RPMI7951 (cell line): ENCODE results near the gene ATP6V1G1. TPM values are rescaled to one million over a fixed set of nuclear protein-coding genes. Genes with fewer than 3 reads are reported as not detected.
A peak's percentile ranks its signal among the peaks of the same experiment; 100 is the strongest.
"Not testable (repeated sequence)": the region's sequence is repeated elsewhere in the genome, so short reads cannot be mapped to it uniquely, and the experiment has no call there.

Experiments
- DNase-seq: peaks from one replicate; pipeline ENCODE4 v3.0.0-alpha.2; 2012; ENCODE audit warnings: low read depth
- total RNA-seq: library from RNA; depleted of rRNA; stranded (reverse); fragments of >200 nt; shearing (Covaris generic); gene quantifications from 2 replicates; pipeline ENCODE4 v1.2.3, GENCODE V29; 2014

The ATP6V1G1 gene
- total RNA-seq, 1 experiment from 2014 or later: 98.8 TPM

- not testable (repeated sequence) for DNase-seq
These were observed 9.4 kb upstream of the ATP6V1G1 start for GRCh38 chr9:114578134-114578533.

GRCh38 chr9:114580609-114581193 is 6.9 kb upstream of the ATP6V1G1 start:
- DNase-seq: no peak

GRCh38 chr9:114583371-114584155 is 4.0 kb upstream of the ATP6V1G1 start:
- no peak for DNase-seq

GRCh38 chr9:114588210-114588609 is 641 bp downstream of the ATP6V1G1 start:
- peak; percentile 17 for DNase-seq

GRCh38 chr9:114588651-114589526 is 1.3 kb downstream of the ATP6V1G1 start:
- peak; percentile 42 for DNase-seq

- DNase-seq: no peak
These were observed 2.8 kb downstream of the ATP6V1G1 start for GRCh38 chr9:114590328-114590727.

GRCh38 chr9:114591291-114591787 is 3.8 kb downstream of the ATP6V1G1 start:
- DNase-seq: no peak

GRCh38 chr9:114591849-114592248 is 4.3 kb downstream of the ATP6V1G1 start:
- DNase-seq: no peak

- DNase-seq: no peak
These were observed 4.8 kb downstream of the ATP6V1G1 start for GRCh38 chr9:114592356-114592755.

- no peak for DNase-seq
These were observed 6.6 kb downstream of the ATP6V1G1 start for GRCh38 chr9:114594136-114594535.

- DNase-seq: not testable (repeated sequence)
These were observed 13.1 kb downstream of the ATP6V1G1 start for GRCh38 chr9:114600502-114601248.

GRCh38 chr9:114601787-114602186 is 14.2 kb downstream of the ATP6V1G1 start:
- DNase-seq: not testable (repeated sequence)

GRCh38 chr9:114602620-114603019 is 15.1 kb downstream of the ATP6V1G1 start:
- no peak for DNase-seq

GRCh38 chr9:114603248-114603647 is 15.7 kb downstream of the ATP6V1G1 start:
- peak; percentile 45 for DNase-seq

- no peak for DNase-seq
These were observed 17.4 kb downstream of the ATP6V1G1 start for GRCh38 chr9:114604989-114605388.

GRCh38 chr9:114606068-114606467 is 18.5 kb downstream of the ATP6V1G1 start:
- DNase-seq: no peak

- DNase-seq: peak; percentile 67
These were observed 19.1 kb downstream of the ATP6V1G1 start for GRCh38 chr9:114606597-114607207.

GRCh38 chr9:114607671-114608524 is 20.3 kb downstream of the ATP6V1G1 start:
- DNase-seq: no peak

- DNase-seq: no peak
These were observed 20.9 kb downstream of the ATP6V1G1 start for GRCh38 chr9:114608525-114608796.
